IPS DF 6.9 (cell line): ENCODE results near the gene FAM181A.

Source experiments
- DNase-seq: peaks from one replicate; pipeline ENCODE4 v3.0.0-alpha.2; 2013; ENCODE audit warnings: low read depth, low spot score
- H3K27ac ChIP-seq: one replicate; pipeline ENCODE4 v1.5.1; 2013; ENCODE audit warnings: low read length, control low read depth
- H3K27me3 ChIP-seq: 2 replicates; pipeline ENCODE4 v1.6.1; 2013; ENCODE audit warnings: mild to moderate bottlenecking, low read length; ENCODE audit not compliant: control insufficient read depth, insufficient read depth
- H3K36me3 ChIP-seq: 2 replicates; pipeline ENCODE4 v1.6.1; 2013; ENCODE audit warnings: low read length; ENCODE audit not compliant: control insufficient read depth, insufficient read depth
- H3K4me1 ChIP-seq: 2 replicates; pipeline ENCODE4 v1.6.1; 2013; ENCODE audit warnings: low read length; ENCODE audit not compliant: control insufficient read depth, insufficient read depth
- H3K4me3 ChIP-seq: 2 replicates; pipeline ENCODE4 v1.5.1; 2013; ENCODE audit warnings: mild to moderate bottlenecking, low read length
- H3K9me3 ChIP-seq: 2 replicates; pipeline ENCODE4 v1.6.1; 2013; ENCODE audit warnings: low read length, inconsistent platforms; ENCODE audit not compliant: control insufficient read depth, insufficient read depth
- WGBS: extraction: QIAGEN DNeasy Blood & Tissue Kit; methylation state at CpG from one replicate; pipeline ENCODE4 v1.1.7; 2013; ENCODE audit warnings: mixed read lengths, missing lambda C conversion rate; ENCODE audit not compliant: insufficient read length, insufficient coverage; 5-methylcytosine and 5-hydroxymethylcytosine counted together

The FAM181A gene

GRCh38 chr14:93964820-93965286 is 37.7 kb downstream of the FAM181A start:
- no peak overlapping the region for H3K4me3 ChIP-seq
- WGBS: 100% methylated on average over 2 of the region's 3 CpGs
- DNase-seq: no peak
- no peaks in the 10 kb centered on the region for H3K27me3 ChIP-seq
- H3K27ac ChIP-seq: no peak overlapping the region
- H3K4me1 ChIP-seq: no peaks in the 10 kb centered on the region
- no peaks in the 10 kb centered on the region for H3K9me3 ChIP-seq
- no peaks in the 10 kb centered on the region for H3K36me3 ChIP-seq

GRCh38 chr14:93965287-93965821 is 38.2 kb downstream of the FAM181A start:
- H3K36me3 ChIP-seq: no peaks in the 10 kb centered on the region
- no peak for DNase-seq
- H3K4me3 ChIP-seq: no peak overlapping the region
- no peak overlapping the region for H3K27ac ChIP-seq
- H3K9me3 ChIP-seq: no peaks in the 10 kb centered on the region
- no peaks in the 10 kb centered on the region for H3K4me1 ChIP-seq
- no peaks in the 10 kb centered on the region for H3K27me3 ChIP-seq
- no CpG with 5 or more reads among the region's 3 CpGs for WGBS

GRCh38 chr14:93965946-93966474 is 38.9 kb downstream of the FAM181A start:
- no peaks in the 10 kb centered on the region for H3K4me1 ChIP-seq

GRCh38 chr14:93967637-93968250 is 40.6 kb downstream of the FAM181A start:
- Histone ChIP-seq H3K27ac (no peak overlapping the region), H3K9me3 (no peaks in the 10 kb centered on the region), H3K36me3 (no peaks in the 10 kb centered on the region), H3K4me1 (no peaks in the 10 kb centered on the region), H3K4me3 (no peak overlapping the region), H3K27me3 (no peaks in the 10 kb centered on the region)
- DNase-seq: no peak
- WGBS: no CpG with 5 or more reads among the region's 10 CpGs

More at GRCh38 chr14:93965946-93966474, 38.9 kb downstream of the FAM181A start:
- no peak for DNase-seq
- Histone ChIP-seq H3K27me3 (no peaks in the 10 kb centered on the region), H3K9me3 (no peaks in the 10 kb centered on the region), H3K4me3 (no peak overlapping the region), H3K27ac (no peak overlapping the region), H3K36me3 (no peaks in the 10 kb centered on the region)
- no CpG with 5 or more reads among the region's 3 CpGs for WGBS

GRCh38 chr14:93969082-93969828 is 42.1 kb downstream of the FAM181A start:
- Histone ChIP-seq H3K4me3 (no peak overlapping the region), H3K27ac (no peak overlapping the region), H3K4me1 (no peaks in the 10 kb centered on the region), H3K9me3 (no peaks in the 10 kb centered on the region), H3K27me3 (no peaks in the 10 kb centered on the region), H3K36me3 (no peaks in the 10 kb centered on the region)
- DNase-seq: no peak
- no CpG with 5 or more reads among the region's 12 CpGs for WGBS

- no CpG with 5 or more reads among the region's 9 CpGs for WGBS
- no peaks in the 10 kb centered on the region for H3K9me3 ChIP-seq
- no peak overlapping the region for H3K27ac ChIP-seq
- H3K4me1 ChIP-seq: no peaks in the 10 kb centered on the region
- H3K27me3 ChIP-seq: no peaks in the 10 kb centered on the region
- no peak overlapping the region for H3K4me3 ChIP-seq
- DNase-seq: no peak
- no peaks in the 10 kb centered on the region for H3K36me3 ChIP-seq
Observed at GRCh38 chr14:93970585-93970964, 43.4 kb downstream of the FAM181A start.

- no peaks in the 10 kb centered on the region for H3K27me3 ChIP-seq
- WGBS: no CpG with 5 or more reads among the region's 15 CpGs
- DNase-seq: no peak
- H3K36me3 ChIP-seq: no peaks in the 10 kb centered on the region
- H3K27ac ChIP-seq: no peak overlapping the region
- no peak overlapping the region for H3K4me3 ChIP-seq
- no peaks in the 10 kb centered on the region for H3K4me1 ChIP-seq
- H3K9me3 ChIP-seq: no peaks in the 10 kb centered on the region
Observed at GRCh38 chr14:93970965-93971634, 44.0 kb downstream of the FAM181A start.

GRCh38 chr14:93971635-93972027 is 44.5 kb downstream of the FAM181A start:
- no CpG with 5 or more reads among the region's 3 CpGs for WGBS
- Histone ChIP-seq H3K9me3 (no peaks in the 10 kb centered on the region), H3K27me3 (no peaks in the 10 kb centered on the region), H3K27ac (no peak overlapping the region), H3K4me1 (no peaks in the 10 kb centered on the region), H3K36me3 (no peaks in the 10 kb centered on the region), H3K4me3 (no peak overlapping the region)
- DNase-seq: no peak

GRCh38 chr14:93972618-93973205 is 45.6 kb downstream of the FAM181A start:
- no peak overlapping the region for H3K4me3 ChIP-seq
- no peaks in the 10 kb centered on the region for H3K4me1 ChIP-seq
- H3K36me3 ChIP-seq: no peaks in the 10 kb centered on the region
- no peaks in the 10 kb centered on the region for H3K9me3 ChIP-seq
- WGBS: no CpG with 5 or more reads among the region's 6 CpGs
- H3K27ac ChIP-seq: no peak overlapping the region
- DNase-seq: no peak
- no peaks in the 10 kb centered on the region for H3K27me3 ChIP-seq

GRCh38 chr14:93973607-93974006 is 46.5 kb downstream of the FAM181A start:
- H3K4me3 ChIP-seq: no peak overlapping the region
- H3K36me3 ChIP-seq: no peaks in the 10 kb centered on the region
- WGBS: no CpG with 5 or more reads among the region's 6 CpGs
- no peaks in the 10 kb centered on the region for H3K27me3 ChIP-seq
- no peak overlapping the region for H3K27ac ChIP-seq
- no peak for DNase-seq
- no peaks in the 10 kb centered on the region for H3K9me3 ChIP-seq
- H3K4me1 ChIP-seq: no peaks in the 10 kb centered on the region
